Measurements from ENCODE around the gene SMURF2. TPM values are rescaled to one million over a fixed set of nuclear protein-coding genes. Genes with fewer than 3 reads are reported as not detected.
A peak's percentile ranks its signal among the peaks of the same experiment; 100 is the strongest.

SMURF2 gene
- total RNA-seq, 1 donor from 2014 or later: 11.5 TPM

GRCh38 chr17:64503821-64504768 lies 158.0 kb downstream of the SMURF2 start:
- peaks cover 92% of the 10 kb centered on the region for H3K4me1 ChIP-seq
- H3K4me3 ChIP-seq: peak overlapping the region; percentile 86
- peak overlapping the region; percentile 99 for H3K27ac ChIP-seq (replicated peaks)
- intact Hi-C loops (cut with micrococcal nuclease): no loop called here
- TF ChIP-seq, protein P1, sequence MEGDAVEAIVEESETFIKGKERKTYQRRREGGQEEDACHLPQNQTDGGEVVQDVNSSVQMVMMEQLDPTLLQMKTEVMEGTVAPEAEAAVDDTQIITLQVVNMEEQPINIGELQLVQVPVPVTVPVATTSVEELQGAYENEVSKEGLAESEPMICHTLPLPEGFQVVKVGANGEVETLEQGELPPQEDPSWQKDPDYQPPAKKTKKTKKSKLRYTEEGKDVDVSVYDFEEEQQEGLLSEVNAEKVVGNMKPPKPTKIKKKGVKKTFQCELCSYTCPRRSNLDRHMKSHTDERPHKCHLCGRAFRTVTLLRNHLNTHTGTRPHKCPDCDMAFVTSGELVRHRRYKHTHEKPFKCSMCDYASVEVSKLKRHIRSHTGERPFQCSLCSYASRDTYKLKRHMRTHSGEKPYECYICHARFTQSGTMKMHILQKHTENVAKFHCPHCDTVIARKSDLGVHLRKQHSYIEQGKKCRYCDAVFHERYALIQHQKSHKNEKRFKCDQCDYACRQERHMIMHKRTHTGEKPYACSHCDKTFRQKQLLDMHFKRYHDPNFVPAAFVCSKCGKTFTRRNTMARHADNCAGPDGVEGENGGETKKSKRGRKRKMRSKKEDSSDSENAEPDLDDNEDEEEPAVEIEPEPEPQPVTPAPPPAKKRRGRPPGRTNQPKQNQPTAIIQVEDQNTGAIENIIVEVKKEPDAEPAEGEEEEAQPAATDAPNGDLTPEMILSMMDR (IDR thresholded peaks at IDR 0.05; ENCODE audit: borderline replicate concordance): no peak
- H3K36me3 ChIP-seq: peaks cover 64% of the 10 kb centered on the region
- H3K9me3 ChIP-seq (replicated peaks): no peaks in the 10 kb centered on the region
- DNase-seq: no peak
- no peaks in the 10 kb centered on the region for H3K27me3 ChIP-seq (ENCODE audit: low read depth)

- H3K4me3 ChIP-seq: peak overlapping the region; percentile 86
- TF ChIP-seq, protein P1 (IDR thresholded peaks at IDR 0.05; ENCODE audit: borderline replicate concordance): no peak
- peaks cover 68% of the 10 kb centered on the region for H3K36me3 ChIP-seq
- no peaks in the 10 kb centered on the region for H3K9me3 ChIP-seq (replicated peaks)
- no peak for DNase-seq
- H3K27me3 ChIP-seq (ENCODE audit: low read depth): no peaks in the 10 kb centered on the region
- intact Hi-C loops (cut with micrococcal nuclease): no loop called here
- H3K4me1 ChIP-seq: peaks cover 92% of the 10 kb centered on the region
- H3K27ac ChIP-seq (replicated peaks): peak overlapping the region; percentile 99
Observed at GRCh38 chr17:64503341-64503740, 158.8 kb downstream of the SMURF2 start.

- H3K9me3 ChIP-seq (replicated peaks): no peaks in the 10 kb centered on the region
- H3K4me1 ChIP-seq: peaks cover 92% of the 10 kb centered on the region
- peaks cover 74% of the 10 kb centered on the region for H3K36me3 ChIP-seq
- TF ChIP-seq, protein P1 (IDR thresholded peaks at IDR 0.05; ENCODE audit: borderline replicate concordance): no peak
- H3K27me3 ChIP-seq (ENCODE audit: low read depth): no peaks in the 10 kb centered on the region
- peak overlapping the region; percentile 99 for H3K27ac ChIP-seq (replicated peaks)
- DNase-seq: no peak
- peak overlapping the region; percentile 86 for H3K4me3 ChIP-seq
- intact Hi-C loops (cut with micrococcal nuclease): no loop called here
Observed at GRCh38 chr17:64502809-64503208, 159.3 kb downstream of the SMURF2 start.

- intact Hi-C loops (cut with micrococcal nuclease): no loop called here
- DNase-seq: no peak
- peaks cover 92% of the 10 kb centered on the region for H3K4me1 ChIP-seq
- TF ChIP-seq, protein P1 (IDR thresholded peaks at IDR 0.05; ENCODE audit: borderline replicate concordance): no peak
- H3K9me3 ChIP-seq (replicated peaks): no peaks in the 10 kb centered on the region
- H3K27me3 ChIP-seq (ENCODE audit: low read depth): no peaks in the 10 kb centered on the region
- H3K36me3 ChIP-seq: peaks cover 76% of the 10 kb centered on the region
- H3K27ac ChIP-seq (replicated peaks): no peak overlapping the region
- no peak overlapping the region for H3K4me3 ChIP-seq
Observed at GRCh38 chr17:64502021-64502420, 160.1 kb downstream of the SMURF2 start.

DNA sequence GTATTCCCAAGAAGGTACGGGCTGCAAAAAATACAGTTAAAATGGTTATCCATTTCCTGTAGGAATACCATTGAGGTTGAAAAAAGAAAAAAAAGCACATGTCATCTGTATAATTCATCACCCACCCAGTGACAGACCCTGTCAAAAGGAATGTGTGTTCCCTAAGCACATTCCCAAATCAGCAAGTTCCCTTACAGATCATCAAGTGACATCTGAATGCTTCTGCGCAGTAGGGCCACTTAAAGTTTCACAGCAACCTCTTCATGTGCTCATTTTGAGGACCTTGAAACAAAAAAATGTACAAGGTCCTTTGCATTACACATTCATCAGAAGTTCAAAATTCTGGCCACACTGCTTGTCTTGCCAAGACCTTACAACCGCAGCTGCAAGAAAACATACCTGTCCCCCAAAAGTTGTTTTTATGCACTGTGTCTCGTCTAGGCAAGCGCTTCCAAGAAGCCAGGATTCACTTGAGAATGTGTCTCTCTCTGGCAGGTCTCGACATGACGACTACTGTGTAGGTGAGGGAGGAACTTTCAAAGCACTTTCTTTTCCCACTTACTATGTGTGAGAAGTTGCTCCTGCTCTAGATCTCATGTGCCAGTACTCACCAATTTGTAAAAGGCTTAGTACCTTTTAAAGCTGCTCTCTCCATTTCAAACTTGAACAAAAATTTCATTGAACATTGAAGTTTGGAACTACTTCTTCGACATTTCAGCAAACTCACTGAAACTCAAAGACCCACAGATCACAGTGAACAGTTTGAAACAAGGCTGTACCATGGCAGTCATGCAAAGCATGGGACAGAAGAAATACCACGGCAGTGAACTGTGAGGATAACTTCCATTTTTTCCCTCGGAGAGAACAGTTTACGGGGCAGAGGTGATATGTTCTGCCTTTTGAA lies 161.0 kb downstream of the SMURF2 start:
- no peak for DNase-seq
- Histone ChIP-seq H3K4me3 (no peak overlapping the region), H3K36me3 (peaks cover 76% of the 10 kb centered on the region), H3K9me3 (replicated peaks) (no peaks in the 10 kb centered on the region), H3K27me3 (ENCODE audit: low read depth) (no peaks in the 10 kb centered on the region), H3K4me1 (peaks cover 99% of the 10 kb centered on the region), H3K27ac (replicated peaks) (no peak overlapping the region)
- intact Hi-C loops (cut with micrococcal nuclease): no loop called here
- TF ChIP-seq, protein P1 (IDR thresholded peaks at IDR 0.05; ENCODE audit: borderline replicate concordance): no peak

All from left ventricle myocardium inferior (tissue), 1 donor.